H1 (cell line): Measurements from ENCODE around the gene AVPR2. TPM values are rescaled to one million over a fixed set of nuclear protein-coding genes. Genes with fewer than 3 reads are reported as not detected.

Source experiments
- CBX8 ChIP-seq: fragments of 300-800, 300-1000 bp; sonication (generic); IDR thresholded peaks from 2 replicates; pipeline ENCODE4 v1.7.1; 2016; ENCODE audit warnings: low read depth, low read length, borderline replicate concordance
- EP300 ChIP-seq, 2 experiments: IDR thresholded peaks; 1 replicate in 1 of 2; 2 replicates in 1 of 2; pipeline ENCODE4 v1.6.1; 2011 to 2012; ENCODE audit warnings: low read depth in 2 of 2, low read length in 2 of 2, mild to moderate bottlenecking in 2 of 2, borderline replicate concordance in 1 of 2, inconsistent platforms in 1 of 2, moderate library complexity in 1 of 2
- HDAC6 ChIP-seq: IDR thresholded peaks from one replicate; pipeline ENCODE4 v1.7.1; 2012; ENCODE audit warnings: low read depth, mild to moderate bottlenecking, inconsistent platforms, low read length, moderate library complexity
- JUN ChIP-seq: IDR thresholded peaks from 2 replicates; pipeline ENCODE4 v1.6.1; 2011; ENCODE audit warnings: low read depth, mild to moderate bottlenecking, improper control_type of control experiment, low read length
- SIRT6 ChIP-seq: IDR thresholded peaks from one replicate; pipeline ENCODE4 v1.7.1; 2012; ENCODE audit warnings: low read length, inconsistent platforms
- polyA plus RNA-seq, 7 experiments: library from polyadenylated mRNA; depleted of rRNA in 3 of 7; stranded (reverse) in 5 of 7; unstranded in 2 of 7; fragments of >200 nt in 5 of 7; fragments of 200-250 nt in 2 of 7; gene quantifications; 1 replicate in 5 of 7; 2 replicates in 1 of 7; 4 replicates in 1 of 7; pipeline versions ENCODE4 v1.2.1 to v1.2.3, GENCODE V29; 2011 to 2013; ENCODE audit warnings: missing spikeins in 2 of 7, mixed read lengths in 2 of 7
- total RNA-seq: library from RNA; stranded (reverse); fragmentation: NEBNext Ultra II Directional; extraction: Animal tissue kit (Norgen Biotek cat#: 25700); gene quantifications from 2 replicates; pipeline ENCODE4 v1.2.1, GENCODE V29; 2021

Gene AVPR2
- total and polyA plus RNA-seq, 2 of the 8 experiments (the other 6 are each of a cell fraction or from before 2014, with no cell fraction given): 0.09 TPM; not detected in 1

GRCh38 chrX:153879741-153880439 lies 24.6 kb upstream of the AVPR2 start (continued):
- TF ChIP-seq JUN: no peak
- no peak for TF ChIP-seq HDAC6
- TF ChIP-seq SIRT6: no peak
- TF ChIP-seq CBX8: no peak
- no peak for TF ChIP-seq EP300 (IDR thresholded peaks at IDR 0.05; ENCODE audit: borderline replicate concordance in 1 of 2, low read depth in 2 of 2, low read length in 2 of 2)
